Erythroblast (primary cell): ENCODE results near the gene ZSCAN10.

Experiments used
- DNase-seq, 2 experiments: peaks; one replicate each; lab custom pipeline; 2025; lab: John Stamatoyannopoulos, UW
- GATA1 ChIP-seq: IDR thresholded peaks from 2 replicates; pipeline ENCODE4 v1.6.1; 2011; ENCODE audit warnings: low read depth, mild to moderate bottlenecking, control low read depth, low read length, moderate library complexity
- POLR2A ChIP-seq: IDR thresholded peaks from 2 replicates; pipeline ENCODE4 v1.6.1; 2011; ENCODE audit warnings: mild to moderate bottlenecking, low read length

The ZSCAN10 gene

GRCh38 chr16:3051009-3051408 is 48.1 kb downstream of the ZSCAN10 start:
- no peak for DNase-seq
- no peak for TF ChIP-seq GATA1
- TF ChIP-seq POLR2A = no peak

- no peak for TF ChIP-seq GATA1
- TF ChIP-seq POLR2A = no peak
- DNase-seq = no peak
Observed at GRCh38 chr16:3050487-3050886, 48.6 kb downstream of the ZSCAN10 start.

GRCh38 chr16:3049921-3050481 is 49.1 kb downstream of the ZSCAN10 start:
- DNase-seq = no peak
- TF ChIP-seq GATA1 (no peak), POLR2A (no peak)

GRCh38 chr16:3047387-3047720 is 51.7 kb downstream of the ZSCAN10 start:
- TF ChIP-seq POLR2A (no peak), GATA1 (no peak)
- no peak for DNase-seq

GRCh38 chr16:3046641-3047386 is 52.3 kb downstream of the ZSCAN10 start:
- TF ChIP-seq POLR2A = no peak
- no peak for TF ChIP-seq GATA1
- DNase-seq = no peak

- DNase-seq = no peak
- TF ChIP-seq GATA1 (no peak), POLR2A (no peak)
Observed at GRCh38 chr16:3045758-3046640, 53.1 kb downstream of the ZSCAN10 start, which contains the start of gene MMP25. Gene MMP25 (plus strand): TSS chr16:3046561. CDS start chr16:3046918, 357 bp downstream.

- DNase-seq = no peak
- TF ChIP-seq POLR2A (no peak), GATA1 (no peak)
Observed at GRCh38 chr16:3044708-3045107, 54.4 kb downstream of the ZSCAN10 start.

GRCh38 chr16:3042376-3042775 is 56.7 kb downstream of the ZSCAN10 start:
- TF ChIP-seq POLR2A (no peak), GATA1 (no peak)
- DNase-seq = no peak

GRCh38 chr16:3038896-3039295 is 60.2 kb downstream of the ZSCAN10 start:
- DNase-seq = no peak
- TF ChIP-seq POLR2A (no peak), GATA1 (no peak)
